Mesenchymal stem cell (in vitro differentiated cells and primary cell): ENCODE measurements around the gene FLAD1.
A peak's percentile ranks its signal among the peaks of the same experiment; 100 is the strongest.
"Not testable (repeated sequence)": the region's sequence is repeated elsewhere in the genome, so short reads cannot be mapped to it uniquely, and the experiment has no call there.

Experiments
- DNase-seq: peaks from one replicate; pipeline ENCODE4 v3.0.0-alpha.2; 2013
- H2AFZ ChIP-seq: one replicate; pipeline ENCODE4 v1.6.1; 2013; ENCODE audit warnings: low read depth, mild to moderate bottlenecking, control low read depth, inconsistent platforms, low read length, moderate library complexity
- H2AK5ac ChIP-seq: 2 replicates; pipeline ENCODE4 v1.6.1; 2013; ENCODE audit warnings: low read length, moderate library complexity, mild to moderate bottlenecking, inconsistent platforms; ENCODE audit not compliant: severe bottlenecking
- H2BK120ac ChIP-seq: one replicate; pipeline ENCODE4 v1.6.1; 2013; ENCODE audit warnings: low read depth, mild to moderate bottlenecking, inconsistent platforms, low read length, moderate library complexity
- H2BK12ac ChIP-seq, 2 experiments: one replicate each; pipeline ENCODE4 v1.6.1; 2013; ENCODE audit warnings: inconsistent platforms in 2 of 2, low read length in 2 of 2, mild to moderate bottlenecking in 2 of 2, moderate library complexity in 2 of 2, control low read depth in 1 of 2
- H2BK15ac ChIP-seq: one replicate; pipeline ENCODE4 v1.6.1; 2013; ENCODE audit warnings: mild to moderate bottlenecking, low read depth, inconsistent platforms; ENCODE audit not compliant: poor library complexity, severe bottlenecking
- H2BK5ac ChIP-seq: 2 replicates; pipeline ENCODE4 v1.6.1; 2013; ENCODE audit warnings: low read depth, mild to moderate bottlenecking, low read length, control low read depth, inconsistent platforms; ENCODE audit not compliant: poor library complexity, severe bottlenecking
- H3K14ac ChIP-seq, 2 experiments: one replicate each; pipeline ENCODE4 v1.6.1; 2013; ENCODE audit warnings: inconsistent platforms in 2 of 2, low read length in 2 of 2, control low read depth in 1 of 2, mild to moderate bottlenecking in 1 of 2, moderate library complexity in 1 of 2
- H3K18ac ChIP-seq, 2 experiments: one replicate each; pipeline ENCODE4 v1.6.1; 2013; ENCODE audit warnings: inconsistent platforms in 2 of 2, low read length in 2 of 2, control low read depth in 1 of 2, low read depth in 1 of 2, mild to moderate bottlenecking in 1 of 2
- H3K23ac ChIP-seq, 2 experiments: one replicate each; pipeline ENCODE4 v1.6.1; 2013; ENCODE audit warnings: inconsistent platforms in 2 of 2, low read length in 2 of 2, mild to moderate bottlenecking in 2 of 2, moderate library complexity in 2 of 2, control low read depth in 1 of 2
- H3K27ac ChIP-seq: 2 replicates; pipeline ENCODE4 v1.5.1; 2013; ENCODE audit warnings: mild to moderate bottlenecking, moderate library complexity, low read length, control low read depth, inconsistent platforms; ENCODE audit not compliant: poor library complexity, severe bottlenecking
- H3K27me3 ChIP-seq, 2 experiments: 2 replicates each; pipeline versions ENCODE4 v1.6.1 to v1.7.0; 2013; ENCODE audit warnings: low read length in 2 of 2, mild to moderate bottlenecking in 2 of 2, moderate library complexity in 2 of 2, control low read depth in 1 of 2, inconsistent platforms in 1 of 2; ENCODE audit not compliant: control insufficient read depth in 1 of 2, insufficient read depth in 1 of 2
- H3K36me3 ChIP-seq, 2 experiments: 2 replicates each; pipeline versions ENCODE4 v1.6.1 to v1.7.0; 2013; ENCODE audit warnings: low read length in 2 of 2, control low read depth in 1 of 2, inconsistent platforms in 1 of 2, low read depth in 1 of 2, mild to moderate bottlenecking in 1 of 2; ENCODE audit not compliant: insufficient read depth in 2 of 2, control insufficient read depth in 1 of 2
- H3K4ac ChIP-seq, 2 experiments: one replicate each; pipeline ENCODE4 v1.6.1; 2013; ENCODE audit warnings: inconsistent platforms in 2 of 2, low read length in 2 of 2, mild to moderate bottlenecking in 2 of 2, moderate library complexity in 2 of 2, control low read depth in 1 of 2, low read depth in 1 of 2
- H3K4me1 ChIP-seq: 2 replicates; pipeline ENCODE4 v1.6.1; 2013; ENCODE audit warnings: low read depth, low read length, control low read depth; ENCODE audit not compliant: control insufficient read depth, insufficient read depth
- H3K4me2 ChIP-seq: 2 replicates; pipeline ENCODE4 v1.6.1; 2013; ENCODE audit warnings: low read length, mild to moderate bottlenecking, inconsistent platforms; ENCODE audit not compliant: poor library complexity, severe bottlenecking
- H3K4me3 ChIP-seq, 2 experiments: 2 replicates each; pipeline versions ENCODE4 v1.5.1 to v1.7.0; 2013; ENCODE audit warnings: low read length in 2 of 2, mild to moderate bottlenecking in 2 of 2, control low read depth in 1 of 2, low read depth in 1 of 2; ENCODE audit not compliant: insufficient read depth in 1 of 2
- H3K79me1 ChIP-seq: replicated peaks from 2 replicates; pipeline ENCODE4 v1.6.1; 2013; ENCODE audit warnings: mild to moderate bottlenecking, control low read depth, low read length, inconsistent platforms; ENCODE audit not compliant: poor library complexity, severe bottlenecking
- H3K9ac ChIP-seq: 2 replicates; pipeline ENCODE4 v1.7.0; 2013; ENCODE audit warnings: mild to moderate bottlenecking, low read length, moderate library complexity
- H3K9me3 ChIP-seq: 2 replicates; pipeline ENCODE4 v1.7.0; 2013; ENCODE audit warnings: mild to moderate bottlenecking, low read length; ENCODE audit not compliant: control insufficient read depth
- H4K8ac ChIP-seq: one replicate; pipeline ENCODE4 v1.6.1; 2013; ENCODE audit warnings: inconsistent platforms, mild to moderate bottlenecking, low read length, moderate library complexity
- H4K91ac ChIP-seq: one replicate; pipeline ENCODE4 v1.6.1; 2013; ENCODE audit warnings: mild to moderate bottlenecking, low read length, inconsistent platforms
- WGBS: methylation state at CpG from one replicate; pipeline ENCODE4 v1.1.7; 2013; ENCODE audit warnings: mixed read lengths; 5-methylcytosine and 5-hydroxymethylcytosine counted together

FLAD1 gene

GRCh38 chr1:154994591-154994990 is 11.4 kb downstream of the FLAD1 start:
- H2BK15ac ChIP-seq = no peak overlapping the region
- peaks cover 18 to 23% of the 10 kb centered on the region in 2 experiments for H3K36me3 ChIP-seq
- H2BK120ac ChIP-seq = no peak overlapping the region
- H3K9me3 ChIP-seq = no peaks in the 10 kb centered on the region
- no peak overlapping the region for H3K4me3 ChIP-seq
- no peak for DNase-seq
- H4K8ac ChIP-seq = no peak overlapping the region
- H2BK12ac ChIP-seq = no peak overlapping the region
- peak overlapping the region; percentile 36 for H2AK5ac ChIP-seq
- no peak overlapping the region for H3K23ac ChIP-seq
- H3K27me3 ChIP-seq = no peaks in the 10 kb centered on the region
- peaks cover 14% of the 10 kb centered on the region for H3K79me1 ChIP-seq
- no peak overlapping the region for H4K91ac ChIP-seq
- no peak overlapping the region for H3K27ac ChIP-seq
- no peak overlapping the region for H2AFZ ChIP-seq
- no peak overlapping the region for H3K4me2 ChIP-seq
- H3K9ac ChIP-seq = no peak overlapping the region
- H3K14ac ChIP-seq = no peak overlapping the region
- H2BK5ac ChIP-seq = no peak overlapping the region
- peaks cover 24% of the 10 kb centered on the region for H3K4me1 ChIP-seq
- 95% methylated on average over 3 of the region's 3 CpGs for WGBS
- no peak overlapping the region for H3K18ac ChIP-seq
- peak overlapping the region in 1 of 2 experiments; percentile 62 for H3K4ac ChIP-seq

GRCh38 chr1:154995301-154995983 is 12.3 kb downstream of the FLAD1 start:
- not testable (repeated sequence) for H3K23ac ChIP-seq, H2BK15ac ChIP-seq, H3K18ac ChIP-seq, H2BK120ac ChIP-seq, H2BK5ac ChIP-seq, H3K4ac ChIP-seq, H2AFZ ChIP-seq, H4K8ac ChIP-seq, H4K91ac ChIP-seq, H3K14ac ChIP-seq, H2BK12ac ChIP-seq, H3K79me1 ChIP-seq, H3K4me3 ChIP-seq, H2AK5ac ChIP-seq, H3K27me3 ChIP-seq, H3K27ac ChIP-seq, H3K4me2 ChIP-seq, H3K9me3 ChIP-seq
- H3K9ac ChIP-seq = peak overlapping the region; percentile 30
- peaks cover 10 to 14% of the 10 kb centered on the region in 2 experiments for H3K36me3 ChIP-seq
- peak; percentile 89 for DNase-seq
- WGBS = 71% methylated on average over 5 of the region's 13 CpGs
- peaks cover 27% of the 10 kb centered on the region for H3K4me1 ChIP-seq

- Histone ChIP-seq H3K27me3 (no peaks in the 10 kb centered on the region), H2BK12ac (peak overlapping the region in 1 of 2 experiments; percentile 24), H3K14ac (no peak overlapping the region), H2AFZ (no peak overlapping the region), H4K91ac (no peak overlapping the region), H2BK120ac (no peak overlapping the region), H3K4me3 (no peak overlapping the region), H2BK15ac (no peak overlapping the region), H3K9me3 (no peaks in the 10 kb centered on the region), H3K4me2 (no peak overlapping the region), H4K8ac (no peak overlapping the region), H3K4me1 (peaks cover 30% of the 10 kb centered on the region), H2AK5ac (no peak overlapping the region), H3K36me3 (peaks cover 3 to 10% of the 10 kb centered on the region in 2 experiments), H3K4ac (peak overlapping the region in 1 of 2 experiments; percentile 51), H3K27ac (no peak overlapping the region), H3K18ac (no peak overlapping the region), H3K23ac (no peak overlapping the region), H2BK5ac (no peak overlapping the region), H3K79me1 (peaks cover 7% of the 10 kb centered on the region), H3K9ac (no peak overlapping the region)
- DNase-seq = no peak
- 90% methylated on average over 15 of the region's 15 CpGs for WGBS
These were observed 14.0 kb downstream of the FLAD1 start for GRCh38 chr1:154996966-154997701.

GRCh38 chr1:154998201-154998780 is 15.1 kb downstream of the FLAD1 start:
- peak overlapping the region in 1 of 2 experiments; percentile 15 for H3K23ac ChIP-seq
- no peak overlapping the region for H3K18ac ChIP-seq
- no peak overlapping the region for H4K91ac ChIP-seq
- no peak overlapping the region for H2BK15ac ChIP-seq
- no peak overlapping the region for H2BK120ac ChIP-seq
- H3K36me3 ChIP-seq = peaks cover 0 to 4% of the 10 kb centered on the region in 2 experiments
- H3K27me3 ChIP-seq = no peaks in the 10 kb centered on the region
- peak overlapping the region; percentile 66 for H3K9ac ChIP-seq
- no peak overlapping the region for H3K4me3 ChIP-seq
- H2BK12ac ChIP-seq = peak overlapping the region in 1 of 2 experiments; percentile 55
- H3K27ac ChIP-seq = no peak overlapping the region
- H4K8ac ChIP-seq = no peak overlapping the region
- no peak overlapping the region for H3K14ac ChIP-seq
- H2AK5ac ChIP-seq = peak overlapping the region; percentile 17
- 92% methylated on average over 14 of the region's 16 CpGs for WGBS
- H2BK5ac ChIP-seq = no peak overlapping the region
- peaks cover 7% of the 10 kb centered on the region for H3K79me1 ChIP-seq
- DNase-seq = no peak
- H3K4me1 ChIP-seq = peaks cover 24% of the 10 kb centered on the region
- no peaks in the 10 kb centered on the region for H3K9me3 ChIP-seq
- no peak overlapping the region for H3K4ac ChIP-seq
- no peak overlapping the region for H2AFZ ChIP-seq
- H3K4me2 ChIP-seq = no peak overlapping the region
